ENCODE data around the gene PPM1G.
"Not testable (repeated sequence)": the region's sequence is repeated elsewhere in the genome, so short reads cannot be mapped to it uniquely, and the experiment has no call there.

The PPM1G gene

DNA sequence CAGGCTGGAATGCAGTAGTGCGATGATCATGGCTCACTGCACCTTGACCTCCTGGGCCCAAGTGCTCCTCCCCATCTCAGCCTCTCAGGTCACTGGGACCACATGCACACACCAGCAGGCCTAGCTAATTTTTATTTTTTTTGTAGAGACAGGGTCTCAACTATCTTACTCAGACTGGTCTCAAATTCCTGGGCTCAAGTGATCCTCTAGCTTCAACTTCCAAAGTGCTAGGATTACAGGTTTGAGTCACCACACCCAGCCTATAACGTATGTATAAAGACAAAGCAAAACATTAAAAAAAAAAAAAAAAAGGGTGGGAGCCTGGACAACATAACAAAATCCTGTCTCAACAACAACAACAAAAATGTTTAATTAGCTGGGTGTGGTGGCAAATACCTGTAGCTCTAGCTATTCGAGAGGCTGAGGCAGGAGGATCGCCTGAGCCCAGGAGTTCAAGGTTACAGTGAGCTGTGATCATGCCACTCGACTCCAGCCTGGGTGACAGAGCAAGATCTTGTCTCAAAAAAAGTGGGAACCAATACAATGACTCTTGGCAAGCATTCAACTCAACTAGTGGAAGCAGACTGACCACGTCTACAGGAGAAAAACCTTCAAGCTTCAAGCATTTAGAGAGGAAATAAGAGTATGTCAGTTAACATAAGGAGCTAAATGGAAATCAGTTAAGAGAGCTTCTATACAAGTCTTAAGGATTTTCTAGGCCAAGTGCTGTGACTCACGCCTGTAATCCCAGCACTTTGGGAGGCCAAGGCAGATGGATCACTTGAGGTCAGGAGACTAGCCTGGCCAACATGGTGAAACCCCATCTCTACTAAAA is 55.4 kb downstream of the PPM1G start:
- DNase-seq (ENCODE audit: low read depth), result no peak
- TF ChIP-seq, protein P1, sequence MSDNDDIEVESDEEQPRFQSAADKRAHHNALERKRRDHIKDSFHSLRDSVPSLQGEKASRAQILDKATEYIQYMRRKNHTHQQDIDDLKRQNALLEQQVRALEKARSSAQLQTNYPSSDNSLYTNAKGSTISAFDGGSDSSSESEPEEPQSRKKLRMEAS (IDR thresholded peaks at IDR 0.05; ENCODE audit: low read depth, low read length), result no peak
- TF ChIP-seq POLR2A (IDR thresholded peaks at IDR 0.05; ENCODE audit: extremely low read depth, insufficient read length), result no peak
- TF ChIP-seq, protein P2, sequence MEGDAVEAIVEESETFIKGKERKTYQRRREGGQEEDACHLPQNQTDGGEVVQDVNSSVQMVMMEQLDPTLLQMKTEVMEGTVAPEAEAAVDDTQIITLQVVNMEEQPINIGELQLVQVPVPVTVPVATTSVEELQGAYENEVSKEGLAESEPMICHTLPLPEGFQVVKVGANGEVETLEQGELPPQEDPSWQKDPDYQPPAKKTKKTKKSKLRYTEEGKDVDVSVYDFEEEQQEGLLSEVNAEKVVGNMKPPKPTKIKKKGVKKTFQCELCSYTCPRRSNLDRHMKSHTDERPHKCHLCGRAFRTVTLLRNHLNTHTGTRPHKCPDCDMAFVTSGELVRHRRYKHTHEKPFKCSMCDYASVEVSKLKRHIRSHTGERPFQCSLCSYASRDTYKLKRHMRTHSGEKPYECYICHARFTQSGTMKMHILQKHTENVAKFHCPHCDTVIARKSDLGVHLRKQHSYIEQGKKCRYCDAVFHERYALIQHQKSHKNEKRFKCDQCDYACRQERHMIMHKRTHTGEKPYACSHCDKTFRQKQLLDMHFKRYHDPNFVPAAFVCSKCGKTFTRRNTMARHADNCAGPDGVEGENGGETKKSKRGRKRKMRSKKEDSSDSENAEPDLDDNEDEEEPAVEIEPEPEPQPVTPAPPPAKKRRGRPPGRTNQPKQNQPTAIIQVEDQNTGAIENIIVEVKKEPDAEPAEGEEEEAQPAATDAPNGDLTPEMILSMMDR (IDR thresholded peaks at IDR 0.05; ENCODE audit: low read depth, low read length), result no peak
- TF ChIP-seq MYC (IDR thresholded peaks at IDR 0.05; ENCODE audit: low read depth, low read length), result no peak
- no peak overlapping the region for H3K4me3 ChIP-seq (ENCODE audit: low read depth, low read length)

DNA sequence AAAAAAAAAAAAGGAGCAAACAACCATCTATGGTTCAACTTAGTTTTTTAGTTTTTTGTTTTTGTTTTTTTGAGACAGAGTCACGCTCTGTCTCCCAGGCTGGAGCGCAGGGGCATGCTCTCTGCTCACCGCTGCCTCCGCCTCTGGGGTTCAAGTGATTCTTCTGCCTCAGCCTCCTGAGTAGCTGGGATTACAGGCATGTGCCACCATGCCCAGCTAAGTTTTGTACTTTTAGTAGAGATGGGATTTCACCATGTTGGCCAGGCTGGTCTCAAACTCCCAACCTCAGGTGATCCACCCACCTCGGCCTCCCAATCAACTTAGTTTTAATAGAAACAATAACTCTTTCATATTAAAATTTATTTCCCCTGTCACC is 56.0 kb downstream of the PPM1G start:
- not testable (repeated sequence) for DNase-seq (ENCODE audit: low read depth); H3K4me3 ChIP-seq (ENCODE audit: low read depth, low read length)

DNA sequence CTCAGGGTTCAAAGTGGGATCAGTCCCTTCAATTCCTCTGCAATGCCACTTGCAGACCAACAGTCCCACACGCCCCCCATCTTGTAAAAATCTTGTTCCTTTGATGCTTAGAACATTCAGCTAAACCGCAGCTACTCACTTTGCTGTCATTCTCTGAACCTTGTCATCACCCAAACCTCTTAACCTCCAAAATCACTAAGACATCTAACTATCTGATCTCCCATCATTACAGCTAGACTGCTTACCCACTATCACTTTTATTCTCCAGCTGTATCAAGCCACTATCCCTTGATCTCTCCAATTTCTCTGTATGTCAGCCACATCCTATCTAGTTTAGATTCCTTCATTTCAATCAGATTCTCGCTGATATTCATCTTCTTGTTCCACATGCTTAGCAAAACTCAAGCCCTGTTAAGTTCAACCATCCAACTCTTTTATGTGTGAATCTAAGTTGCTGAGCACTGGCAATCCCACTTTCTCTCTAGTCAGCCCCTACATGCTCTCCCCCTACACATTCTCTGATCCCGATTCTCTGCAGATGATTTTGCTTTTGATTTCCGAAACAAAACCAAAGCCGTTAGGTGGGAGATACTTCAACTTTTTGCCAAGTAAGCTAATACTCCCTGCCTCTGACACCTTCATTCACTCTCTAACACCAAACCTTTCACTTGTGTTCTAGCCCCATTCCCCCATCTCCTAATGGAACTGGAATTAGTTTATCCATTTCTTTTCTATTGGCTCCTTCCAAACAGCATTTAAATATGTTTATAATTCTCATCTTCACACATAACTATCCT is 57.4 kb downstream of the PPM1G start:
- TF ChIP-seq, protein P1 (IDR thresholded peaks at IDR 0.05; ENCODE audit: low read depth, low read length), result no peak
- TF ChIP-seq, protein P2 (IDR thresholded peaks at IDR 0.05; ENCODE audit: low read depth, low read length), result no peak
- TF ChIP-seq POLR2A (IDR thresholded peaks at IDR 0.05; ENCODE audit: extremely low read depth, insufficient read length) (no peak), MYC (IDR thresholded peaks at IDR 0.05; ENCODE audit: low read depth, low read length) (no peak)
- no peak overlapping the region for H3K4me3 ChIP-seq (ENCODE audit: low read depth, low read length)
- DNase-seq (ENCODE audit: low read depth), result no peak

DNA sequence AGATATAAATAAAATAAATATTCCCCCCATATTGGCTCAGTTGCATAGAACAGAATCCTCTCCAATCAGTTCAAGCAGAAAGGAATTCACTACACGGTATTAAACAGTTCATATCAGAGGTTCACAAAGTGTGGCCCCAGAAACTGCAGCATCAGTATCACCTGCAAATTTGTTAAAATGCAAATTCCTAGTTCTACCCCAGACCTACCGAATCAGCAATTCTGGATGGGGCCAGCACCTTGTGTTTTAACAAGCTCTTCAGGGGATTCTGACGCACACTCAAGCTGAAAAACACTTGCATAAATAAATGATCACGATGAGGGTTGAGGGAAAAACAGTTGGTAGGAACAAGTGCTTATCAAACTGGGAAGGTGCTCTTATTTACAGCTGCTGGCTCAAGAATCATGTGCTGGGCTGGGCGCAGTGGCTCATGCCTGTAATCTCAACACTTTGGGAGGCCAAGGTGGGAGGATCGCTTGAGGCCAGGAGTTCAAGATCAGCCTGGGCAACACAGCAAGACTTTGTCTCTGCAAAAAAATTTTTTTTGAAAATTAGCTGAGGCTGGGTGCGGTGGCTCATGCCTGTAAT is 59.2 kb downstream of the PPM1G start:
- TF ChIP-seq, protein P2 (IDR thresholded peaks at IDR 0.05; ENCODE audit: low read depth, low read length), result no peak
- no peak for TF ChIP-seq MYC (IDR thresholded peaks at IDR 0.05; ENCODE audit: low read depth, low read length)
- no peak for DNase-seq (ENCODE audit: low read depth)
- no peak overlapping the region for H3K4me3 ChIP-seq (ENCODE audit: low read depth, low read length)

DNA sequence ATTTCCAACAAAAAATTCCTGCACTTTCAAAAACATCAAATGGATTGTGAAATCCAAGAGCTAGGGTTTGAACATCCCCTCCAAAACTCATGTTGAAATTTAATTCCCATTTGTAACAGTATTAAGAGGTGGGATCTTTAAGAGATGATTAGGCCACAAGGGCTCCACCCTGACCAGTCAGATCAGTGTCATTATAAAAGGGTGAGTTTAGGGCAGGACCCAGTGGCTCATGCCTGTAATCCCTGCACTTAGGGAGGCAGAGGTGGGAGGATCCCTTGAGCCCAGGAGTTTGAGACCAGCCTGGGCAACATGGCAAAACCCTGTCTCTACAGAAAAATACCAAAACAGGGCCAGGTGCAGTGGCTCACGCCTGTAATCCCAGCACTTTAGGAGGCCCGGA is 61.8 kb downstream of the PPM1G start:
- TF ChIP-seq POLR2A (IDR thresholded peaks at IDR 0.05; ENCODE audit: extremely low read depth, insufficient read length), result no peak
- TF ChIP-seq, protein P1 (IDR thresholded peaks at IDR 0.05; ENCODE audit: low read depth, low read length), result no peak
- TF ChIP-seq MYC (IDR thresholded peaks at IDR 0.05; ENCODE audit: low read depth, low read length), result no peak
- TF ChIP-seq, protein P2 (IDR thresholded peaks at IDR 0.05; ENCODE audit: low read depth, low read length), result no peak
- no peak for DNase-seq (ENCODE audit: low read depth)
- no peak overlapping the region for H3K4me3 ChIP-seq (ENCODE audit: low read depth, low read length)

DNA sequence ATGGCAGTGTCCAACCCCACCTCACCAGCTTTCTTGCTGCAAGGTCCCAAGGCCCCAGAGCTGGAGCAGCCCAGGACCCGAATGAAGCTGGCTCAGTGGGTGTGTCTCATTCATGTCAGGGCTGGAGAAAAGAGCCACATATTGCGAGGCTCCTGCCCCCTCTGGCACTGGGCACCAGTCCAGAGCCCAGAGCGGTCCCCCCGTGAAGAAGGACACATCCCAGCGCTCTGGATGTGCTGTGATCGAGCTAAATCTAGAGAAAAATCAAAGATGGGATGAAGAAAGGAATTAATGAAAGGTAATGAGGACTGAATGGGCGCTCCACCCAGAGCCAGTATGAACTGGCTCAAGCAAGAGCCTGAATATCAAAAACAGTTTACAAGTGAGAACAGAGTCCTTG is 73.2 kb downstream of the PPM1G start:
- no peak for DNase-seq (ENCODE audit: low read depth)
- no peak overlapping the region for H3K4me3 ChIP-seq (ENCODE audit: low read depth, low read length)
- TF ChIP-seq, protein P2 (IDR thresholded peaks at IDR 0.05; ENCODE audit: low read depth, low read length), result no peak
- TF ChIP-seq POLR2A (IDR thresholded peaks at IDR 0.05; ENCODE audit: extremely low read depth, insufficient read length) (no peak), MYC (IDR thresholded peaks at IDR 0.05; ENCODE audit: low read depth, low read length) (no peak)
- TF ChIP-seq, protein P1 (IDR thresholded peaks at IDR 0.05; ENCODE audit: low read depth, low read length), result no peak

All from NB4 (cell line).